HCT116 (cell line): ENCODE results near the gene NEMP2. TPM values are rescaled to one million over a fixed set of nuclear protein-coding genes. Genes with fewer than 3 reads are reported as not detected.

Experiments used
- ATAC-seq: fragments of 200-7000 bp; cut with Tn5 transposase; 2 replicates; pipeline ENCODE4 v1.9.1; 2020; ENCODE audit warnings: mild to moderate bottlenecking, moderate library complexity
- BruUV-seq: library from RNA; stranded (reverse); fragments of 400-500 nt; replicated peaks from 2 replicates; lab custom pipeline; 2021; lab: Mats Ljungman, UMichigan
- CTCF ChIA-PET: fragments of 300-600 bp; sonication (Branson Sonifier 250); formaldehyde crosslinking; loops from one replicate; lab custom pipeline; 2021; ENCODE audit warnings: antibody characterized with exemption; lab: Charles Lee
- POLR2A ChIA-PET: fragments of 300-600, 350-600 bp; sonication (Branson Sonifier 250); formaldehyde crosslinking; loops from one replicate; lab custom pipeline; 2021; ENCODE audit warnings: antibody characterized with exemption; lab: Charles Lee
- RAD21 ChIA-PET, 2 experiments: fragments of 300-600 bp; sonication (Branson Sonifier 250); formaldehyde crosslinking; loops; one replicate each; lab custom pipeline; 2023; ENCODE audit warnings: low total read pairs in 2 of 2; ENCODE audit not compliant: uncharacterized antibody in 2 of 2, unreplicated experiment in 2 of 2, low non-redundant PET in 1 of 2; lab: Charles Lee
- DNase-seq: peaks from one replicate; pipeline ENCODE4 v3.0.0-alpha.2; 2010; ENCODE audit warnings: low read depth, low spot score
- H2AFZ ChIP-seq: fragments of 200-600 bp; shearing (Covaris generic), sonication (generic); 2 replicates; pipeline ENCODE4 v1.6.1; 2017; ENCODE audit warnings: low read depth, mixed run types, mixed read lengths, antibody characterized with exemption, low read length; ENCODE audit not compliant: poor library complexity, severe bottlenecking
- H3K27ac ChIP-seq: 2 replicates; pipeline ENCODE4 v1.5.1; 2012; ENCODE audit warnings: low read depth, low read length
- H3K27me3 ChIP-seq: fragments of 200-600 bp; sonication (generic); 2 replicates; pipeline ENCODE4 v1.6.1; 2016; ENCODE audit warnings: mixed run types, low read length, mixed read lengths; ENCODE audit not compliant: insufficient read depth
- H3K36me3 ChIP-seq, 2 experiments: fragments of 200-500 bp in 1 of 2; fragments of 200-600 bp in 1 of 2; sonication (Bioruptor generic) in 1 of 2; sonication (generic) in 1 of 2; 2 replicates each; pipeline versions ENCODE4 v1.5.1 to v1.6.1; 2014 to 2016; ENCODE audit warnings: low read length in 2 of 2, inconsistent platforms in 1 of 2, mixed read lengths in 1 of 2, mixed run types in 1 of 2; ENCODE audit not compliant: insufficient read depth in 2 of 2, control insufficient read depth in 1 of 2
- H3K4me1 ChIP-seq, 2 experiments: fragments of 200-600 bp in 1 of 2; sonication (generic) in 1 of 2; 2 replicates each; pipeline versions ENCODE4 v1.5.1 to v1.6.1; 2012 to 2017; ENCODE audit warnings: low read length in 2 of 2, inconsistent platforms in 1 of 2, mild to moderate bottlenecking in 1 of 2, mixed read lengths in 1 of 2, mixed run types in 1 of 2, moderate library complexity in 1 of 2; ENCODE audit not compliant: insufficient read depth in 2 of 2, control insufficient read depth in 1 of 2
- H3K4me2 ChIP-seq: fragments of 200-600 bp; sonication (generic); 2 replicates; pipeline ENCODE4 v1.6.1; 2017; ENCODE audit warnings: mixed run types, low read length, mixed read lengths
- H3K4me3 ChIP-seq, 2 experiments: fragments of 200-600 bp in 1 of 2; sonication (generic) in 1 of 2; replicated peaks in 1 of 2; 2 replicates each; pipeline ENCODE4 v1.5.1; 2011 to 2016; ENCODE audit warnings: low read length in 2 of 2, control low read depth in 1 of 2, low read depth in 1 of 2, mild to moderate bottlenecking in 1 of 2, mixed read lengths in 1 of 2, mixed run types in 1 of 2
- H3K79me2 ChIP-seq: fragments of 200-600 bp; sonication (generic); 2 replicates; pipeline ENCODE4 v1.6.1; 2017; ENCODE audit warnings: mild to moderate bottlenecking, mixed run types, low read length, moderate library complexity, mixed read lengths; ENCODE audit not compliant: insufficient read depth
- H3K9ac ChIP-seq: fragments of 200-600 bp; sonication (generic); 2 replicates; pipeline ENCODE4 v1.6.1; 2016; ENCODE audit warnings: low read length, mixed read lengths
- H3K9me2 ChIP-seq: fragments of 200-600 bp; sonication (generic), shearing (Covaris generic); 2 replicates; pipeline ENCODE4 v1.6.1; 2017; ENCODE audit warnings: mixed run types, mild to moderate bottlenecking, moderate library complexity; ENCODE audit not compliant: insufficient read depth
- H3K9me3 ChIP-seq, 2 experiments: fragments of 200-500 bp in 1 of 2; fragments of 200-600 bp in 1 of 2; sonication (Bioruptor generic) in 1 of 2; sonication (generic) in 1 of 2; 2 replicates each; pipeline ENCODE4 v1.6.1; 2014 to 2017; ENCODE audit warnings: low read length in 2 of 2, mixed read lengths in 2 of 2, inconsistent platforms in 1 of 2, low read depth in 1 of 2, mild to moderate bottlenecking in 1 of 2, mixed run types in 1 of 2, moderate library complexity in 1 of 2; ENCODE audit not compliant: control insufficient read depth in 1 of 2, insufficient read depth in 1 of 2
- H4K20me1 ChIP-seq: fragments of 200-600 bp; sonication (generic), shearing (Covaris generic); 2 replicates; pipeline ENCODE4 v1.6.1; 2017; ENCODE audit warnings: mixed run types, mild to moderate bottlenecking, moderate library complexity; ENCODE audit not compliant: insufficient read depth
- CBX3 ChIP-seq: IDR thresholded peaks from 2 replicates; pipeline ENCODE4 v1.6.1; 2012; ENCODE audit warnings: low read depth
- ELF1 ChIP-seq: IDR thresholded peaks from 2 replicates; pipeline ENCODE4 v1.6.1; 2012; ENCODE audit warnings: low read depth, borderline replicate concordance
- EZH2 ChIP-seq: fragments of 200-600 bp; sonication (generic); IDR thresholded peaks from 2 replicates; pipeline ENCODE4 v1.6.1; 2017; ENCODE audit warnings: antibody characterized with exemption, mixed run types
- SIN3A ChIP-seq: IDR thresholded peaks from 2 replicates; pipeline ENCODE4 v1.6.1; 2012; ENCODE audit warnings: low read depth
- SRF ChIP-seq: IDR thresholded peaks from 2 replicates; pipeline ENCODE4 v1.6.1; 2012; ENCODE audit warnings: low read depth
- ZNF274 ChIP-seq: fragments of 200-500 bp; sonication (Bioruptor generic); IDR thresholded peaks from 2 replicates; pipeline ENCODE4 v1.6.1; 2014; ENCODE audit warnings: mild to moderate bottlenecking, low read depth, low read length, inconsistent platforms
- intact Hi-C: fragments of 100-400 bp; cut with micrococcal nuclease; formaldehyde crosslinking; loops from 2 replicates; pipeline ENCODE4 v1.10.0; 2022
- total RNA-seq: library from RNA; stranded (reverse); gene quantifications from one replicate; pipeline ENCODE4 v1.2.1, GENCODE V29; 2021; ENCODE audit not compliant: unreplicated experiment
- TF ChIP-seq, protein P1 (sequence below): IDR thresholded peaks from 2 replicates; pipeline ENCODE4 v1.6.1; 2012; ENCODE audit warnings: low read depth
- TF ChIP-seq, protein P2 (sequence below): IDR thresholded peaks from 2 replicates; pipeline ENCODE4 v1.6.1; 2012
- TF ChIP-seq, protein P3 (sequence below): IDR thresholded peaks from 2 replicates; pipeline ENCODE4 v1.6.1; 2011; ENCODE audit warnings: mild to moderate bottlenecking, low read length, moderate library complexity; ENCODE audit not compliant: insufficient replicate concordance; ENCODE audit errors: extremely low read depth
- TF ChIP-seq, protein P4 (sequence below): IDR thresholded peaks from 2 replicates; pipeline ENCODE4 v1.6.1; 2012

The NEMP2 gene
- total RNA-seq, 1 experiment from 2014 or later: 8.6 TPM

DNA sequence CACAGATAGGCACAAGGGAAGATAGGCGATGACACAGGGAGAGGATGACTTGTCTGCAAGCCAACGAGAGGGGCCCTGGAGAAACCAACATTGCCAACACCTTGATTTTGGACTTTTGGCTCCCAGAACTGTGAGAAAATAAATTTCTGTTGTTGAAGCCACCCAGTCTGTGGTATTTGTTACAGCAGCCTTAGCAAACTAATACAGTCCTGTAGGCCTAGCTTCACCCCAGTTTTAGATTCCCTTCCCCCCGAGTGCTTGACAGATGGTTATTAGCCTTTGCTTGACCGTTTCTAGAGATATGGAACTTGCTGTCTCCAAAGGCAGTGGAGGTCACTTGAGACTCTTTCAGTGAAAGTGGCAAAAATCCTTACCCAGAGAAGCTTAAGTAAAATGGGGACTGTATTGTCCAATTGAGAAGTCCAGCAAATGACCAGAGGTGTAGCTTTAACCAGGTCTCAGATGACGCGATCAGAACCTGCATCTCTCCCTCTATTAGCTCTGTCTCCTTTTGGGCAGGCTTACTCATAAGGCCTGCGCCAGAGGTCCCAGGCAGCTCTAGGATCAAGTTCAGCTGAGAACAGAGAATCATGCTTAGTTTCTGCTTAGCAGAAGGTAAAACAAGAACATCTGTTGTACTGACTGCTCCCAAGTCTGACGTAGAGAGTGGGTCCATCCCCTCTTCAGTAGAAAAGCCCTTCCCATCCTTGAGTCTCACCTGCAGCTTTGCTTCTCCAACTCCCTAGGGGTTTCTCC is 76.0 kb downstream of the NEMP2 start:
- H3K4me3 ChIP-seq: no peak overlapping the region
- no peak overlapping the region for H3K27ac ChIP-seq
- POLR2A ChIA-PET: no interaction called here
- no peak overlapping the region for H3K4me2 ChIP-seq
- H3K27me3 ChIP-seq: no peaks in the 10 kb centered on the region
- intact Hi-C loops: no loop called here
- no peaks in the 10 kb centered on the region for H3K9me2 ChIP-seq
- H2AFZ ChIP-seq: no peak overlapping the region
- no peaks in the 10 kb centered on the region for H4K20me1 ChIP-seq
- no peaks in the 10 kb centered on the region for H3K36me3 ChIP-seq
- DNase-seq (no peak), ATAC-seq (no peak)
- CTCF ChIA-PET: no interaction called here
- no TSS peak for BruUV-seq
- peaks cover 0 to 9% of the 10 kb centered on the region in 2 experiments; a peak in 2 of 4 replicates for H3K4me1 ChIP-seq
- no peaks in the 10 kb centered on the region for H3K9me3 ChIP-seq
- no peaks in the 10 kb centered on the region for H3K79me2 ChIP-seq
- RAD21 ChIA-PET: no interaction called here
- TF ChIP-seq, protein P1, sequence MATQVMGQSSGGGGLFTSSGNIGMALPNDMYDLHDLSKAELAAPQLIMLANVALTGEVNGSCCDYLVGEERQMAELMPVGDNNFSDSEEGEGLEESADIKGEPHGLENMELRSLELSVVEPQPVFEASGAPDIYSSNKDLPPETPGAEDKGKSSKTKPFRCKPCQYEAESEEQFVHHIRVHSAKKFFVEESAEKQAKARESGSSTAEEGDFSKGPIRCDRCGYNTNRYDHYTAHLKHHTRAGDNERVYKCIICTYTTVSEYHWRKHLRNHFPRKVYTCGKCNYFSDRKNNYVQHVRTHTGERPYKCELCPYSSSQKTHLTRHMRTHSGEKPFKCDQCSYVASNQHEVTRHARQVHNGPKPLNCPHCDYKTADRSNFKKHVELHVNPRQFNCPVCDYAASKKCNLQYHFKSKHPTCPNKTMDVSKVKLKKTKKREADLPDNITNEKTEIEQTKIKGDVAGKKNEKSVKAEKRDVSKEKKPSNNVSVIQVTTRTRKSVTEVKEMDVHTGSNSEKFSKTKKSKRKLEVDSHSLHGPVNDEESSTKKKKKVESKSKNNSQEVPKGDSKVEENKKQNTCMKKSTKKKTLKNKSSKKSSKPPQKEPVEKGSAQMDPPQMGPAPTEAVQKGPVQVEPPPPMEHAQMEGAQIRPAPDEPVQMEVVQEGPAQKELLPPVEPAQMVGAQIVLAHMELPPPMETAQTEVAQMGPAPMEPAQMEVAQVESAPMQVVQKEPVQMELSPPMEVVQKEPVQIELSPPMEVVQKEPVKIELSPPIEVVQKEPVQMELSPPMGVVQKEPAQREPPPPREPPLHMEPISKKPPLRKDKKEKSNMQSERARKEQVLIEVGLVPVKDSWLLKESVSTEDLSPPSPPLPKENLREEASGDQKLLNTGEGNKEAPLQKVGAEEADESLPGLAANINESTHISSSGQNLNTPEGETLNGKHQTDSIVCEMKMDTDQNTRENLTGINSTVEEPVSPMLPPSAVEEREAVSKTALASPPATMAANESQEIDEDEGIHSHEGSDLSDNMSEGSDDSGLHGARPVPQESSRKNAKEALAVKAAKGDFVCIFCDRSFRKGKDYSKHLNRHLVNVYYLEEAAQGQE: no peak
- TF ChIP-seq ELF1 (no peak), EZH2 (no peak), ZNF274 (no peak), SIN3A (no peak), SRF (no peak), CBX3 (no peak)
- TF ChIP-seq, protein P2, sequence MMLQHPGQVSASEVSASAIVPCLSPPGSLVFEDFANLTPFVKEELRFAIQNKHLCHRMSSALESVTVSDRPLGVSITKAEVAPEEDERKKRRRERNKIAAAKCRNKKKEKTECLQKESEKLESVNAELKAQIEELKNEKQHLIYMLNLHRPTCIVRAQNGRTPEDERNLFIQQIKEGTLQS: no peak
- TF ChIP-seq, protein P3, sequence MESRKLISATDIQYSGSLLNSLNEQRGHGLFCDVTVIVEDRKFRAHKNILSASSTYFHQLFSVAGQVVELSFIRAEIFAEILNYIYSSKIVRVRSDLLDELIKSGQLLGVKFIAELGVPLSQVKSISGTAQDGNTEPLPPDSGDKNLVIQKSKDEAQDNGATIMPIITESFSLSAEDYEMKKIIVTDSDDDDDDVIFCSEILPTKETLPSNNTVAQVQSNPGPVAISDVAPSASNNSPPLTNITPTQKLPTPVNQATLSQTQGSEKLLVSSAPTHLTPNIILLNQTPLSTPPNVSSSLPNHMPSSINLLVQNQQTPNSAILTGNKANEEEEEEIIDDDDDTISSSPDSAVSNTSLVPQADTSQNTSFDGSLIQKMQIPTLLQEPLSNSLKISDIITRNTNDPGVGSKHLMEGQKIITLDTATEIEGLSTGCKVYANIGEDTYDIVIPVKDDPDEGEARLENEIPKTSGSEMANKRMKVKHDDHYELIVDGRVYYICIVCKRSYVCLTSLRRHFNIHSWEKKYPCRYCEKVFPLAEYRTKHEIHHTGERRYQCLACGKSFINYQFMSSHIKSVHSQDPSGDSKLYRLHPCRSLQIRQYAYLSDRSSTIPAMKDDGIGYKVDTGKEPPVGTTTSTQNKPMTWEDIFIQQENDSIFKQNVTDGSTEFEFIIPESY: no peak
- TF ChIP-seq, protein P4, sequence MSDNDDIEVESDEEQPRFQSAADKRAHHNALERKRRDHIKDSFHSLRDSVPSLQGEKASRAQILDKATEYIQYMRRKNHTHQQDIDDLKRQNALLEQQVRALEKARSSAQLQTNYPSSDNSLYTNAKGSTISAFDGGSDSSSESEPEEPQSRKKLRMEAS: no peak
- H3K9ac ChIP-seq: no peak overlapping the region
